ENCODE data around the gene SNX1. TPM values are rescaled to one million over a fixed set of nuclear protein-coding genes. Genes with fewer than 3 reads are reported as not detected.
A peak's percentile ranks its signal among the peaks of the same experiment; 100 is the strongest.
"Not testable (repeated sequence)": the region's sequence is repeated elsewhere in the genome, so short reads cannot be mapped to it uniquely, and the experiment has no call there.

Gene SNX1
- total RNA-seq, 2 donors from 2014 or later = 103 to 110 TPM

DNA sequence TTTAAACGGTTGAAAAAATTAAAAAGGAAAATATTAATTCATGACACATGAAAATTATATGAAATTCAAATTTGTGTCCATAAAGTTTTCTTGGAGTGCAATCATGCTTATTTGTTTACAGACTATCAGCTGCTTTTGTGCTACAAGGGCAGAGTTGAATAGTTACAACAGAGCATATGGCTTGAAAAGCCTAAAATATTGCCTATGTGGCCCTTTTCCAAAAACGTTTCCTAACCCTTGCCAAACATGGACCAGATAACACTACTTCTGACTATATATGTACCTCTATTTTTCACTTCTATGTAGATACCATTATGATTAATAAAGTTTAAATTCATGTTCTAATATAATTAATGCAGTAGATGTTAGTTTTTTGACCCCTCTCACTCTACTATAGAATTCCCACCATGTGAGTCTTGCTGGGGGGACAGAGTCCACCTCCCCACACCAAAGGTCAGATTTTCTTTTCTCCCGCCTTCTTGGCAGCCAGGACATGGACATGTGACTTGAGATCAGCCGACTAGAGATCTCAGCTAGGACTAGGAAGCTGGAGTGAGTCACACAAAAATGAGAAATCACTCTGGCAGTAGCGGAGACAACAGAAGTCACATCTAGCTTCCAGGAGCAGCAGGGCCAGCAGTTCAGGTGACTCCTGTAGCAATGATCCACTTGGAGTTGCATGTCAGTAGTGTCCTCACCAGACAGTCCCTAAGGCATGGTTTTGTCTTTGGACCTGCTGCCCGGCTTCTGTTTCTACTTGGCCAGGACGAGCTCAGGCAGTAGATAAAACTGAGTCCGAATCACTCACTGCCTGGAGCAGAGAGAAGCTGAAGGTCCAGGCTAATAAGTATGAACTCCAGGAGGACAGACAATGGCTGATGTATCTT is 24.6 kb upstream of the SNX1 start:
- peak; percentile 49 for ATAC-seq
- DNase-seq = peak in 1 of 2 donors; percentile 61
- intact Hi-C loops (cut with DNase I, micrococcal nuclease) = no loop called here

- ATAC-seq (no peak), DNase-seq (no peak)
- intact Hi-C loops (cut with DNase I, micrococcal nuclease) = no loop called here
Measured at GRCh38 chr15:64071931-64072765, 23.6 kb upstream of the SNX1 start.

DNA sequence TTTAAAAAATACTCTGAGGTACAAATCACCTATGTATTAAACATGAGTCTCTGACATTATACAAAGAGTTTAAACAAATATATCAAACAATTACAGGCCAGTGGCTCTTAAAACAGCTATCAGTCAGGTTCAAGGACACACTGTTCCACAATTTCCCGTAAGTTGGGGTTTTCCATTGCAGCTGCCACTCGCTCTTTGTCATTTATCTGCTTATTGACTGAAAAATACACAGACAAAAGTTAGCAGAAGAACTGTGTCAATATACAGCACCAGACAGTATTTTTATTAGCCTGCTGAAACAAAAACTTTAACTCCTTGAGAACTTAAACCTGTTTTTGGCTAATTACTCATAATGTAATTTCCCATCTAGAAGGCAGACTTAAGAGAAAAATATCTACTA is 23.0 kb upstream of the SNX1 start:
- DNase-seq (no peak), ATAC-seq (no peak)
- intact Hi-C loops (cut with DNase I, micrococcal nuclease) = no loop called here

DNA sequence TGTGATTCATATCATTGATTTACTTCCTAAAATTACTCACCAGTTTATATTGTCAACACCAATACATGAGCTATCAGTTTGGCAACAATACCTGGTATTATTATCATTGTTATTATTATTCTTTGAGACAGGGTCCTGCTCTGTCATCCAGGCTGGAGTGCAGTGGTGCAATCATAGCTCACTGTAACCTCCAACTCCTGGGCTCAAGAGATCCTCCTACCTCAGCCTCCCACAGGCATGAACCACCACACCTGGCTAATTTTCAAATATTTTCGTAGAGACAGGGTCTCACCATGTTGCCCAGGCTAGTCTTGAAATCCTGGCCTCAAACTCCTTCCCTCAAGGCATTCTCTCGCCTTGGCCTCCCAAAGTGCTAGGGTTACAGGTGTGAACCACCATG is 22.3 kb upstream of the SNX1 start:
- ATAC-seq; intact Hi-C loops (cut with DNase I, micrococcal nuclease); DNase-seq: not testable (repeated sequence)

DNA sequence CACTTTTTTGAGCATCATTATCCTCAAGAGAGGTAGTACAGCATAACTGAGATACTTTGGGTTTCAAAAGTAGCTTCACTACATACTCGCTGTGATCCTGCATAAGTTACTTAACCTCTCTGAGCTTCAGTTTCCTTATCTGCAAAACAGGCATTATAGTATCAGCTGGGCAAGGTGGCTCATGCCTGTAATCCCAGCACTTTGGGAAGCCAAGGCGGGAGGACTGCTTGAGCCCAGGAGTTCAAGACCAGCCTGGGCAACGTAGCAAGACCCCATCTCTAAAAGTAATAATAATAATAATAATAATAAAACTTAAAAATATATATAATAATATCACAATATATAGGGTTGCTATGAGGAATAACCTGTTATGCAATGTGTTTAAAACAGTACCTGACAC is 13.0 kb upstream of the SNX1 start:
- intact Hi-C loops (cut with DNase I, micrococcal nuclease) = no loop called here
- DNase-seq (no peak), ATAC-seq (no peak)

DNA sequence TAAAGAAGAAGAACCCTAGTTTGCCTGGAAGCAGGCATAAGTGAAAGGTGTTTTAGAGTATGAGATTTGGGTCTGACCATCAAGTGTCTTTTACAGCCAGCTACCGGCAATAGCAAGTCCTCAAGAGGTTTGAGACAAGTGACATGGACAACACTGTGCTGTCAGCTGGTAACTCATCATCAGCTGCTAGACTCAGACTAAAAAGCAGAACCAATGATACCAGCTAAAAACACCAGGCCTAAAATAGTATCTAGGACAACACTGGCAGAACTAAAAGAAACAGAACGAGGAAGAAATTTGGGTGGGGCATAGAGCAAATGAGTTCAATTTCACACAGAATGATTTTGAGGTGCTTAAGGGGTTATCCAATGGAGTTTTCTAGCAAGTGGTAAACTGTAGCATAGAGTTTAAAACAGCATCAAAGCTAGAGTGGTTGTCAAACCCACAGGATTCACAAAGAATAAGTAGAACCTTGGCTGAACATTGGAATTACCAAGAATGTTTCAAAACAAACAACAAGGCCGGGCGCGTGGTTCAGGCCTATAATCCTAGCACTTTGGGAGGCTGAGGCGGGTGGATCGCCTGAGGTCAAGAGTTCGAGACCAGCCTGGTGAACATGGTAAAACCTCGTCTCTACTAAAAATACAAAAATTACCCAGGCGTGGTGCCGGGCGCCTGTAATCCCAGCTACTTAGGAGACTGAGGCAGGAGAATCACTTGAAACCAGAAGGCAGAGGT is 6.1 kb upstream of the SNX1 start:
- intact Hi-C loops (cut with DNase I, micrococcal nuclease) = no loop called here
- DNase-seq (no peak), ATAC-seq (no peak)

GRCh38 chr15:64090527-64090926 is 5.3 kb upstream of the SNX1 start:
- intact Hi-C loops (cut with DNase I, micrococcal nuclease) = no loop called here
- no peak for ATAC-seq
- no peak for DNase-seq

- DNase-seq (no peak), ATAC-seq (no peak)
- intact Hi-C loops (cut with DNase I, micrococcal nuclease) = no loop called here
Measured at GRCh38 chr15:64092075-64092820, 3.5 kb upstream of the SNX1 start.

DNA sequence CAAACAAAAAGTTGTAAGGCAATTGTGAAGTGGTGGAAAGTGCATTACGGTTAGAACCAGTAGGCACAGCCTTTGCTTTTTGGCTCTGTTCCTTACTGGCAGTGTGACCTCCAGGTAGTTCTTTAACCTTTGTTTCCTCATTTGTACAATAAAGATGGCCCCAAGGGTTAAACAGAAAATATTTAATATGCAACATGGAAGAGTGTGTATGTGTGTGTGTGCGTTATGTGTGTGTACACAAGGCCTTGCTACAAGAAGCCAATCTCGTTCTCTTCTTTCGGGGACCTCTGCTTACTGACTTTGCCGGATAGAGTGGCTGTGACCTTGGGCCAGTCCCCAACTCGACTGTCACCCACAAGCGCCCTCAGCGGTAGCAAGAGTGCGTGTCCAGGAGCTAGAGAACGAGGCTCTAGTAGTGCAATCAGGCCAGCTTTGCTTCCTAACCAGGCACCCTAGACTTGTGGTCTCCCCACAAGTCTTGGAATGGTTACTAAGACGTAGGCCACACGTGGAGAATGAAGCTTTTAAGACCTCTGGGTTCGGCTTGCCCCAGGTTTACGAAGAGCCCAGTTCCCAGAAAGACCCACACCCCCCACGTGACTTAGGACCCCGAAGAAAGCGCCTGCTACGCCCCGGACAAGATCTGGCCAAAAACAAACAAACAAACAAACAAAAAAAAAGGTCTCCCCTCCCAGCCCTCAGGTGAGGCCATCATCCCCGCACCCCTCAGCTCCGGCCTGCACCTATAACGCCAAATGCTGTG is 2.7 kb upstream of the SNX1 start:
- ATAC-seq (peak; percentile 40), DNase-seq (peak; percentile 61 to 67)
- intact Hi-C loops (cut with DNase I, micrococcal nuclease) = no loop called here

GRCh38 chr15:64093627-64094417 is 2.0 kb upstream of the SNX1 start, which contains the start of gene CIAO2A:
CIAO2A (minus strand) TSS chr15:64093838; CDS start chr15:64093768, 70 bp downstream.
- DNase-seq (peak; percentile 94 to 98), ATAC-seq (peak; percentile 77)
- intact Hi-C loops (cut with DNase I, micrococcal nuclease) = no loop called here

GRCh38 chr15:64095431-64095794 is 369 bp upstream of the SNX1 start:
- ATAC-seq (no peak), DNase-seq (no peak)
- intact Hi-C loops (cut with DNase I, micrococcal nuclease) = no loop called here

DNA sequence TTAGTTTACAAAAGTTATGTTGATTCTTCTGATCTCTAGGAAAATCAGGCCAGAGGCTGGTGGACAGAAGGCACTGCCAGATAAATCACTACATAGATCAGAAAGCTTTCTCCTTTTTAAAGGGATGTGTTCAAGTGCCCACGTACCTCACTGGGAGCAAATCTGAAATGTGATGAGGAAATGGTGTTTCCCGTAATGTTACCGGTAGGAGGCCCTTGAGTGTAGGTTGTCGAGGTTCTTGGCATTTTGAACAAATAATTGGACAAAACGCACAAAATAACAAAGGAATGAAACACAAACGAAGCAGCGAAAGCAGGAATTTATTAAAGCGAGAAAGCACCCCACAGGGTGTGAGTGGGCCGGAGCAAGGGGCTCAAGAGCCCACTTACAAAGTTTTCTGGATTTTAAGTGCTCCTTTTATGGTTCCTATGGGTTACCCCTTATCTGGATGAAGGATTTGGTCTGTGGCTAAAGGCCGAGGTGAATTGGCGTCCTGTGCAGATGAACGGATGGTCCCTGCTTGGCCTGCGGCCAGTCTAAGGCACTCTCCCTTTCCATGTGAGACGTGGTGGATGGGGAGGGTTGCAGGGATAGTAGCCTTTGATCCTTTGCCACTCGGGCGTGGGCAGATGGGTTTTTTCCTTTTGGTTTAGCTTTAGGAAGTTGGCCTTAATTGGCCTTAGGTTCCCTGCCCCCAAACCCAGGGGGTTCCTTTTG is 1.0 kb downstream of the SNX1 start:
- DNase-seq = no peak
- intact Hi-C loops (cut with DNase I, micrococcal nuclease) = no loop called here
- no peak for ATAC-seq

DNA sequence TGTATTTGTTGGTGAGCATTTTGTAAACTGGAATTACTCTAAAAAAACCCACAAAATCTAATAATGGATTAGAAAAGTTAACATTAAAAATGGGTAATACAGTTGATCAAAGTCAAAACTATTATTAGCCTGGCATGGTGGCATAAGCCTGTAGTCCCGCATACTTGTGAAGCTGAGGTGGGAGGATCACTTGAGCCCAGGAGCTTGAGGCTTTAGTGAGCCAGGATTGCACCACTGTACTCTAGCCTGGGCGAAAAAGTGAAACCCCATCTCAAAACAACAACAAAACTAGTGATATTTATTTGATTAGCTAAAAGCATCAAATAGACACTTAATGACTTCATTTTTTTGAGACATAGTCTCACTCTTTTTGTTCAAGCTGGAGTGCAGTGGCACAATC is 3.6 kb downstream of the SNX1 start:
- no peak for DNase-seq
- ATAC-seq = no peak
- intact Hi-C loops (cut with DNase I, micrococcal nuclease) = no loop called here

DNA sequence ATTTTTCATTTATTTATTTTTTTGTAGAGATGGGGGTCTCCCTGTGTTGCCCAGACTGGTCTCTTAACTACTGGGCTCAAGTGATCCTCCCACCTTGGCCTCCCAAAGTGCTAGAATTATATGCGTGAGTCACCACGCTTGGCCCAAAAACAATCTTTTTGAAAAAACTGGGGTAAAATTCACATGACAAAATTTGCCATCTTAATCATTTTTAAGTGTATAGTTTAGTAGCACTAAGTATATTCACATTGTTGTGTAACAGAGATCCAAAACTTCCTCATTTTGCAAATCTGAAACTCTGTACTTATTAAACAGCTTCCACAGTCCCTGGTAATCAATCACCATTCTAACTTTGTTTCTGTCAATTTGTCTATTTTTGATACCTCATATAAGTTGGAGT is 5.2 kb downstream of the SNX1 start:
- intact Hi-C loops (cut with DNase I, micrococcal nuclease) = no loop called here
- DNase-seq (no peak), ATAC-seq (no peak)

DNA sequence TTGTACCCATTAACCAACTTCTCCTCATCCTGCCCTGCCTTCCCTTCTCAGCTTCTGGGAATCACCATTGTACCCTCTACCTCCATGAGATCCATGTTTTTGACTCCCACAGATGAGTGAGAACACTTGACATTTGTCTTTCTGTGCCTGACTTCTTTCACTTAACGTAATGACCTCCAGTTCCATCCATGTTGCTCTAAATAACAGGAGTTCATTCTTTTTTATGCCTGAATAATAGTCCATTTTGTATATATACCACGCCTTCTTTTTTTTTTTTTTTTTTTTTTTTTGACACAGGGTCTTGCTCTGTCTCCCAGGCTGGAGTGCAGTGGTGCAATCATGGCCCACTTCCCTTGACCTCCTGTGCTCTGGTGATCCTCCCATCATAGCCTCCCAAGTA is 6.7 kb downstream of the SNX1 start:
- DNase-seq (no peak), ATAC-seq (no peak)
- intact Hi-C loops (cut with DNase I, micrococcal nuclease) = no loop called here

- ATAC-seq (no peak), DNase-seq (no peak)
- intact Hi-C loops (cut with DNase I, micrococcal nuclease) = no loop called here
Measured at GRCh38 chr15:64105113-64105704, 9.4 kb downstream of the SNX1 start.
